Heart left ventricle (tissue), 13 donors: ENCODE results near the gene ZNF14.
"Not testable (repeated sequence)": the region's sequence is repeated elsewhere in the genome, so short reads cannot be mapped to it uniquely, and the experiment has no call there.

ENCODE experiments used
- CTCF ChIP-seq, 12 donors: fragments of 200-600 bp; sonication (generic) in 4 of 12; IDR thresholded peaks; one replicate each; pipeline versions ENCODE4 v1.5.0 to v1.8.0; 2018 to 2022; ENCODE audit warnings: antibody characterized with exemption in 12 of 12, mild to moderate bottlenecking in 5 of 12
- POLR2A ChIP-seq, 2 donors: fragments of 450-650 bp; IDR thresholded peaks; one replicate each; pipeline ENCODE4 v1.6.1; 2017; ENCODE audit warnings: antibody characterized with exemption in 2 of 2, mild to moderate bottlenecking in 2 of 2, moderate library complexity in 2 of 2
- donor health status: ischemic (EF 13 %, LVEDD 7.1; RV severe dilation, severe dysfunction).
- donor health status: DM: no; HTN: yes; CAD: no.
- donor health status: DM: no; HTN: no; CAD: no.
- donor health status: ischemic (EF 25% LVEDD 6.9; RV normal size, moderate dysfunction).
- donor health status: ischemic (EF 25% LVEDD 5.7; RV mildly dilated, moderate dysfunction).
- donor health status: ischemic (EF 35%, LVEDD 5.7; RV mildly dilated, moderate dysfunction).
- donor health status: nonischemic (EF 11% LVEDD 7.7; RV severe dilation, severe dysfunction).
- donor health status: DM: yes; HTN: yes; CAD: no.
- donor health status: PGD.
- donor health status: ischemic (EF 29% LVEDD 5.4; RV normal size, mild dysfunction).
- donor health status: nonischemic (EF 23%, LVEDD 6.1; RV moderate dilation, normal function).

- TF ChIP-seq CTCF, POLR2A (IDR thresholded peaks at IDR 0.05): not testable (repeated sequence)
These were observed 37.1 kb upstream of the ZNF14 start for GRCh38 chr19:19769971-19770370.
